T-helper 1 cell (primary cell): ENCODE results near the gene DOC2B.

Experiments
- DNase-seq, 5 donors: peaks; one replicate each; pipeline ENCODE4 v3.0.0-alpha.2; 2012 to 2020

The DOC2B gene

DNA sequence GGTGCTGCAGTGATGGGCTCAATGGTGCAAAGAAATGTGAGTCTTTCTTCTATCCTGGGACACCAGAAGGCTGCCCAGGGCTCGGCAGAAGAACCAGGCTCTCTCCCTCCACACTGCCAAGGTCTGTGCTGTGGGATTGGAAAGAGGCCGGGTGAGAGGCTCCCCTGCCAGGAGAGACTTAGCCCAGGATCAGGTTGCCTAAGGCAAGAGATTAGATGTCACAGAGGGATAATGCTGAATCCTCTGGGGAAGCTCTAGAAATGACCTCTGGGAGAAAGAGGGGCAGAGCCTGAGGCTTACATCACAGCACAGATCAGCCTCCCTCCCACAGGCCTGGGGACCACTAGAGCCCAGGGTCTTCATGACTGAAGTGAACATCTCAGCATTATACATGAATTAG, 5.7 kb upstream of the DOC2B start:
- DNase-seq, result no peak

DNA sequence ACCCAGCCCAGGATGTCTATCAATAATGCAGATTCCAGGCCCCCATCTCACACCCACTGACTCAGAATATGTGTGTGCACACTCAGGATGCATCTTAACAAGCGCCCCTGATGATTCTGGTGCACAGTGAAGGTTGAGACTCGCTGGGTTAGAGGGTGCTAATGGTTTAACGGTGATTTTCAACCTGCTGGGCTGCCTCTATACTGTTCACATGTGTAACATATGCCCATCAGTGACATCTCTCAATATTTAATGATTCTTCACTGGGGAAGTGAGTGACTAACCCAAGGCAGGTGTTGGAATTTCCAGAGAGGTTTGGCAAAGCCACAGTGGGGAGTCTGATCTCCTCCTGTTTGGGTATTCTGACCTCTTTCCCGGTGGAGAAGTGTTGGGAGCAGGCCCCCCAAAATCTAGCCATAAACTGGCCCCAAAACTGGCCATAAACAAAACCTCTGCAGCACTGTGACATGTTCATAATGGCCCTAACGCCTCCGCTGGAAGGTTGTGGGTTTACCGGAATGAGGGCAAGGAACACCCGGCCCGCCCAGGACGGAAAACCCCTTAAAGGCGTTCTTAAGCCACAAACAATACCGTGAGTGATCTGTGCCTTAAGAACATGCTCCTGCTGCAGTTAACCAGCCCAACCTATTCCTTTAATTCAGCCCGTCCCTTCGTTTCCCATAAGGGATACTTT, 4.1 kb upstream of the DOC2B start:
- peak in 1 of 5 donors; percentile 50 for DNase-seq

DNA sequence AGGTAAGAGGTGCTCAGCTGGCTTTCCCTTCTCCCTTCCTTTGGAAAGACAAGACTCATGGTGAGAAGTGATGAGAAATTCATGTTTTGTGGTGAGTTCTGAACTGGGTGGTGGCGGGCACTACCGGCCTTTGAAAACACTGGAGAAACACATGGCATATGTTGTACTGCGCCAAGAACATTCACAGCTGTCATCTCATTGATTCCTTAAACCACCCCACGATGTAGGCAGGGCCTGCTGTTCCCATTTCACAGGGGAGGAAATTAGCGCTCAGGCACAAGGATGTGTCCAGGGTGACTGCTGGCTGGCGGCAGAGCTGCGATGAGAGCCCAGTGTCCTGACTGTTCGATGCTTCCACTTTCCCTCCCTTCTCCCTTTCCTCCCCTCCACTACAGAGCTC, 1.6 kb upstream of the DOC2B start:
- no peak for DNase-seq

DNA sequence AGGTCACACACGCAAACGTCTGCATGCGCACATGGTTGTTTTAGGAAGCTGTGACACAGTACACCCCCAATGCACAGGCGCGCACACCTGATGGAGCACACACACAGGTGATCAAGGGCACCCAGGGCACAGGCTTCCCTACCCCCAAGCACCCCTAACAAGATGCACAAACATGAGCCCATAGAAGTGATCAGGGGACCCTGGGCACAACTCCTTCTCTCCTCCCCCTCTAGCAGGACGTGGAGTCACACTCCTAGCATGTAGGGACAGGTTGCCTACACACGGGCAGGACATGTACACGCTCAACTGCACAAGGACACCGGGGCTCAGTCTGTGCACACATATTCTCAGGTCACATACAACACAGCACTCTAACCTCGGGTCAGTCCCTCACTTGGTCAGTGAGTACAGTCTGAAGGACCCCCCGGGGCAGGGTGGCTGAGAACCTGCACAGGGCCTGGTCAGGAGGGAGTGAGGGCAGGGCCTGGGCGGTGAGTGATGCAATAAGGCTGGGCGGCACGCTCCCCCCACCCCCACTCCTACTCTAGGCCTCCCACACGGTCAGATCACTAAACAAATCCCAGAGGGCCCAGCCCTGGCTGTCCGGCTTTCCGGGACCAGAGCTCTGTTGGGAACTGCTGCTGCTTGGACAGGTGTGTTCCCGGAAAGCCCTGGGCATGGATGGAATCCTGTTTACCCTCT, 751 bp upstream of the DOC2B start:
- DNase-seq, result no peak

DNA sequence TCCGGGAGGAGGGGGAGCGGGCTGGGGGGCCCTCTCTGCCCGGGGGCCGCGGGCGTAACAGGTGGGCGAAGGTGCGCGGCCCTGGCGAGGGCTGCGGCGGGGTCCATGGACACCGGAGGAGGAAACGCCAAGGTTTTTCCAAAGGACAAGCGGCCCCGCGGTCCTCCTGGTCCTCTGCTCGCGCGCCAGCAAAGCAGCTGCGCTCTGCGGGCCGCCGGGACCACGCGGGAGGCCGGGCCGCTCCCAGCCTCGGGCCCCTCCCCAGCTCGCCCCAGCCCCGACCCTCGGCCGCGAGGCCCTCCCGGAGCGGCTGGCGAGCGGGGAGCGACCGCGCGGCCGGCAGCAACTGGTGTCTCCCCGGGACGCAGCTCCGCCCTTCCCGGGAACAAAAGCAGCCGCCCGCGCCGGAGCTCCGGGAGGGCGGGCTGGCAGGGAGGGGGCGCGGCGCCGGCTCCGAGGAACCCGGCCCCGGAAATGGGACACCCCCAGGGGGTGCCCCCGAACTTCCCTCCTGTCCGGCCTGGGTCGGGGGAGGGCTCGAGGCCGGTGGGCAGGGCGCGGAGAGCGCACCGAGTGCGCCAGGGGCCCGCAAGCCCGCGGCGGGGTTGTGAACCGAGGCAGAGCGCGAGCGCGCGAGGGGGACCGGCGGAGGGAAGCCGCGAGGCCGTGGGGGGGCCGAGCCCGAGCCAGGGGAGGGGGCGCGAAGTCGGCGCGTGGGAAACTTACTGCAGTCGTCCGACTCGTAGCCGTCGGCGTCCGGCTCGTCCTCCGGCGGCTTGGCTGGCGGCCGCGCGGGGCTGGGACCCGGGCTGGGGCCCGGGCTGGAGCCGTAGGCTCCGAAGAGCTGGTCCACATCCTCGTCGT, 837 bp downstream of the DOC2B start:
- no peak for DNase-seq

DNA sequence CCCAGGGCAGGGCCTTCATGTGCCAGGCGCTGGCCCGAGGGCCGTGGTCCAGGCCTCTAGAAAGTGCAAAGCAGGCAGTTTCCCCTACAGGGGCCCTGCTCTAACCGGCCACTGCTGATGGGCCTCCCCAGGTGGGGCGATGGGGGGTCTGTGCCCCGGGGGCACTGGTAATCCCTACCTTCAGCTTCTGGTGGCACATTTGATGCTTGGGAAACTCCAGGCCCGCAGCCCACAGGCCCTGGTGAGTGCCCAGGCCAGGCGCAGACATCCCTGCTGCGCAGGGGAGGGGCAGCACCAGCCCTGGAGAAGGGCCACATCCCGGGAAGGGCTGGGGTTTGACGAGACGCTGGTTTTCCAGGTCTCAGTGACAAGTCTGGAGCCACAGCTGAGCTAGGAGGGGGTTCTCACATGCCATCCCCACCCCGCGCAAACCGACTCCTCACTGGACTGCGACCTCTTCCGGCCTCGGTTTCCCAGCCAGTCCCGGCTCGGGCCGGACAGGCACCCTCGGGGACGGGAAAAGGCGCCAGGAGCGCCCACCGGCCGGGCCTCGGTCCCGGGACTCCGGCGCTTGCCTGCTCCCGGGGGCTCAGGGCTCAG, 1.6 kb downstream of the DOC2B start:
- no peak for DNase-seq

DNA sequence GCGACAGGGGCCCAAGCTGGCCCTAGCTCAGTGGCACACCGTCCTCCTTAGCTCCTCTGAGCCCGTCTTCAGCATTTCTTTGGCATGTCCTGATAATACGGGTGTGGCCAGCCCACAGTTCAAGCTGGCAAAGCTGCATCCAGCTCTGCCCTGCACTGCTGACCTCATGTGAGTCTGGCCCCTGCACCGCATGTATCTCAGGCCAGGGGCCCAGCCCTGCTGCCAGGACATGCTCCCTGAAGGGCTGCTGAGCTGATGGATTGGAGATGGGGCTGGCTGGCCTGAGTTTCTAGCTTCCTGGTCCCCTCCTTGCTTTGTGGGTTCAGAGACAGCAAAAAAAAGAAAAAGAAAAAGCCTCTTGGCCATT, 2.4 kb downstream of the DOC2B start:
- DNase-seq, result no peak

DNA sequence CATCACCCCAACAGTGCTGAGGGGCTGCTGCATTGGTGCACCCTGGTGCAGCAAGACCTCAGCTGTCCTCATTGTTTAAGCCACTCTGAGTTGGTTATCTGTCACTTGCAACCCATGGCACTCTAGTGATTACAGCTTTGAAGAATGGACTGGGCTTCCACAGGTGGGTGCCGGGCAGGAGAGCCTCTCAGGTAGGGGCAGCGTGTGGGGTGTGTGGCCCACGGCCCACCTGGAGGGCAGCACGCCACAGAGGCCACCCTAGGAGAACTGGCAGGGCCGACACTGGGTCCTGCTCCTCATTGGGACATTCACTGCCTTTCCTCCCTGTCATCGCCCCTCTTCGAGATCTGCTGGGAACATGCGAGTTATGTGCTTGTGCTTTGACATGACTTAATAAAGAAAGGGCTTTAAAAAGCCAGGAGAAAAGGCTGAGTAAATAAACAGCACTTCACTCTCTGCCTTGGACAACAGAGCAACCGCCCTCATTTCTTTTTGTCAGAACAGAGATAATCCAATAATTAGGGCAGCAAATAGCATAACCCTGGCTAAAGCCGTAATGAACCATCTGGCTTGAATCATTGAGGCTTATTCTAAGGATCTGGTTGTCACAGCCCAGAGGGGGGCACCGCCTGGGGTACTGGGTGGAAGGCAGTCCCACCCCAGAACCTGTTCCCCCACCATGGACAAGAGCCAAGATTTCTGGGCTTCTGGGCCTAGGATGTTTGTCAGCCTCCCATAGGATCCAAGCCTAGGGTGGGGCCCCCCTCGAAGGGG, 3.0 kb downstream of the DOC2B start:
- no peak for DNase-seq

DNA sequence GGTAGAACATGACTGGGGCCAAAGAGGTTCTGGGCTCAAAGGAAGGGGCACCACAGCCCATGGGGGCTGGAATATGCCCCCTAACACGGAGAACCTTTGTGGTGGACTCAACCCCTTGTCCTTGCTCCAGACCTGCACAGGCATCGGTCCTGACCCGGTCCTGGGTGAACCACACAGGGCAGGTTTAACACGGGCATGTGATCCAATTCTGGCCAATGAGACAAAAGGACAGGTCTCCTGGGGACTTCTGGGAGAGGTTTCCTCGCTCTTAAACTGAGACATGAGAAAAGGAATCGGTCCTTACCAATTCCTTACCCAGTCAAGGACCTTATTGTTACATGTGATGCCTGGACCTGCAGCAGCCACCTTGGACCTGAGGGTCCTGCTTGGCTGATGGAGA, 3.7 kb downstream of the DOC2B start:
- DNase-seq, result no peak

DNA sequence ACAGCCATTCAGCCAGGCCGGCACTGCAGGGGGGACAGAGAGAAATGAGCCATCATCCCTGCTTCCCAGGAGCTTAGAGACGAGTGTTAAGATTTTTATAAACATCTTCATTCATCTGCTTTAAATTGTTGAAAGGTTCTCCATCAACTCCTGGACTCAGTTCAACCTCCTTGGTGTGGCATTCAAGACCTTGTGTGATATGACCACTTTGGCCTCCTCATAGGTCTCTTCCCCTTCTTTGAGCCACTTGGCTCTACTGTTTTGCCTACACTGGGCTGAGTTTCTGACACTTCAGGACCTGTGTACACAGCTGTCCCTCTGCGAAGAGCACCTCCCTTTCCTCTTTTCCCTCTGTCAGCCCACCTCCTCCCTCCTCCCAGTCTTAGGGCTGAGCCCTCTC, 4.3 kb downstream of the DOC2B start:
- no peak for DNase-seq

DNA sequence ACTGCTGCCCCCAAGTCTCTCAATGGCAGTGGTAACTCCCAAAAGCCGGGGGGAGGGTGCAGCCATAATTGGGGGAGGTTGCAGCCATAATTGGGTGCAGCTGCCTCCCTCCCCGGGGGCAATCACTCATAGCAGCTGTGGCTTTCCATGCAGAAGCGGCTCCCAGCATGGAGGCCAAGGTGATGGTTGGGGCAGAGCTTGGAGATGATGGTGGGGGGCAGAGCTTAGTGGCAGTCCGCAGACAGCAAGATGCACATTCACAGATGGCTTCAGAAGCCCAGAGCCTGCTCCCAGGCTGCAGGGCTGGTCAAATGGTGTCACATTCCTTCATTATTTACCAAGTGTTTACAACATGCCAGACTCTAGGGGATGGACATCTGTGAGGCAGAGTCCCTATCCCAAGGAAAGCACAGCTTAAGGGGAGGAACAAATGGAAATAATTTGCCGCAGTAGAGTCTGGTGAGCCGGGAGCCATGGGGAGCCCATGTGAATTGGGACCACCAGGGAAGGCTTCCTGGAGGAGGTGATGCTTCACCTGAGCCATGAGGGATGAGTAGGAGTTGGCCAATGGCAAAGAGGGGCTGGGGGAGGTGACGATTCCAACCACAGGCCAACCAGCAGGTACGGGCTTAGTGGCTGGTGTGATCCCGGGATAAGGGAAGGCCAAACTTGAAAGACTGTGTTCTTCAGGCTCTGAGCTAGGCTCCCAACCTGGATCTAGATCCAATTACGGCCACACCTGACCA, 8.1 kb downstream of the DOC2B start:
- DNase-seq, result no peak

DNA sequence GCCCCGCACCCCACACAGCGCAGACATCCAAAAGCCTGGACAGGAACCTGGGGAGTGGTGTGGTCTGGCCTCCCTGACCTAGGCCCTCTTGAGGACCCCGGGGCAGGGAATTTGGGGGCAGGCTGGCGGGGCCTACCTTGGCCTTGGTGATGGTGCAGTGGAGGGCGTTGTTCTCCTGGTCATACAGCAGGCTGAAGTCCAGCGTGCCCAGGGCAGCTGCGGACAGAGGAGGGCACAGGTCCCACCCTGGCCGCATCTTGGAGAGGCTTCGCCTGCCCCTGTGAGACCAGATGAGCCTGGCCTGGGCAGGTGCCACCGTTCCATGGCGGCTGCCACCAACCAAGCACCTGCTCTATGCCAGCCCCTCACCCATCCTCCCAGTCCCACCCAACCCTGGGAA, 9.0 kb downstream of the DOC2B start:
- DNase-seq, result no peak

DNA sequence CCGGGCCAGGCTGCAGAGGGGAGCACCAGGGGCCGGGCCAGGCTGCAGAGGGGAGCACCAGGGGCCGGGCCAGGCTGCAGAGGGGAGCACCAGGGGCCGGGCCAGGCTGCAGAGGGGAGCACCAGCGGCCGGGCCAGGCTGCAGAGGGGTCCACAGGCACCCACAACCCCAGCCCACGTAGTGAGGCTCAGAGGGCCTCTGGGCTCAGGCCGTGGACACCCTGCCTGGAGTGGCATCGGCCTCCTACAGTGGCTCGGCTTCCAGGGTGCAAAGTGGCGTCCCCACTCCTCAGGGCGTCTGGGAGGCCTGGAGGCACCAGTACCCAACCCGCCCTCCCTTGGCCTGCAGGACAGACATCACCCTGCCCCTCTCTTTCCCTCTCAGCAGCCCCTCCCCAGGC, 9.6 kb downstream of the DOC2B start:
- DNase-seq, result no peak

DNA sequence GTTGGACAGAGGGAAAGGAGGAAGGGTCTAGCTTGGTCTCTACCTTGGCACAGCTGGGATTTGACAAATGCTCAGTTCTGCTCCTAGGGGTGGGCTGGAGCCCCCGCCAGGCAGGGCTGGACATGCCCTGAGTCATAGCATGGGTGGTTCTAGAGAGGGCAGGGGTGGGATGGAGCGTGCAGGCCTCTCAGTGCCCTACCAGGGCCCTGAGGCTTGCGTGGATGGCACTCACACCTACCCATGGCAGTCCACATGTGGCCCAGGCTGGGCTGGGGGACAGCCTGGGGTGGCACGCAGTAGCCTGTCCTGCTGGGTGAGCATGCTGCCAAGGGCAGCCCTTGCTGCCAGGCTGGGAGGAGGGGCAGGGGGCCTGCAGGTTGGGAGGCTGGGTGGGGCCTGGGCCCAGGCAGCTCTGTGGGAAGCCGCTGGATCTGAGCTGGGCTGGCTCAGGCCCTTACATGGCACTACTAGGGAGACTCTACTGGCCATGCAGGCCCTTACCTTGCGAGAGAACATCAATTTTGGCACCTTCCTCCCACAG, 11.2 kb downstream of the DOC2B start:
- no peak for DNase-seq

DNA sequence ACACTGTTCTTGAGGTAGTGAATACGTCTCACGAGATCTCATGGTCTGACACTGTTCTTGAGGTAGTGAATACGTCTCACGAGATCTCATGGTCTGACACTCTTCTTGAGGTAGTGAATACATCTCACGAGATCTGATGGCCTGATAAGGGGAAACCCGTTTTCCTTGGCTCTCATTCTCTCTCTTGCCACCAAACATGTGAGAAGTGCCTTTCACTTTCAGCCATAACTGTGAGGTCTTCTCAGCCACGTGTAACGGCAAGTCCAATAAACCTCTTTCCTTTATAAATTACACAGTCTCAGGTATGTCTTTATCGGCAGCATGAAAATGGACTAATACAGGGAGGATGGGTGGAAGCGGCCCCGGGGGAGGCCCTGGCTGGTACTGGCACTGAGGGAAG, 12.8 kb downstream of the DOC2B start:
- DNase-seq, result peak in 1 of 5 donors; percentile 16

DNA sequence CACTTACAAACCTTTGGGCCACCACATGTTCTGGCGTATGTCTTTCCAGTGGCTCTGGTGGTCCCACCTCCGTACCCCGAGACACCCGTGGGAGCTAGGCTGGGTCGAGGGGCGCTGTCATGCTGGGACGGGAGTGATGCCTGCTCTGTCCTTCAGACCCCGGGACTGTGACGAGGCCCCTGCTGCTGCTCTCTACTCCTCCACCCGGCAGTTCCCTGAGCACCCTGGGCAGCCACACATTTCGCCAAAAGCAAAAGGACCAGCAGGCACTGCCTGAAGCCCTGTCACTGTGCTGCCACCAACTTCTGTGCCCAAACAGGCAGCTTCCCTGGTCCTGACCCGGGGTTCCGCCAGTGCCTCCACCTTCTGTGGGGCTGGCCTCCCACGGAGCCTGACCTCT, 15.5 kb downstream of the DOC2B start:
- DNase-seq, result no peak

DNA sequence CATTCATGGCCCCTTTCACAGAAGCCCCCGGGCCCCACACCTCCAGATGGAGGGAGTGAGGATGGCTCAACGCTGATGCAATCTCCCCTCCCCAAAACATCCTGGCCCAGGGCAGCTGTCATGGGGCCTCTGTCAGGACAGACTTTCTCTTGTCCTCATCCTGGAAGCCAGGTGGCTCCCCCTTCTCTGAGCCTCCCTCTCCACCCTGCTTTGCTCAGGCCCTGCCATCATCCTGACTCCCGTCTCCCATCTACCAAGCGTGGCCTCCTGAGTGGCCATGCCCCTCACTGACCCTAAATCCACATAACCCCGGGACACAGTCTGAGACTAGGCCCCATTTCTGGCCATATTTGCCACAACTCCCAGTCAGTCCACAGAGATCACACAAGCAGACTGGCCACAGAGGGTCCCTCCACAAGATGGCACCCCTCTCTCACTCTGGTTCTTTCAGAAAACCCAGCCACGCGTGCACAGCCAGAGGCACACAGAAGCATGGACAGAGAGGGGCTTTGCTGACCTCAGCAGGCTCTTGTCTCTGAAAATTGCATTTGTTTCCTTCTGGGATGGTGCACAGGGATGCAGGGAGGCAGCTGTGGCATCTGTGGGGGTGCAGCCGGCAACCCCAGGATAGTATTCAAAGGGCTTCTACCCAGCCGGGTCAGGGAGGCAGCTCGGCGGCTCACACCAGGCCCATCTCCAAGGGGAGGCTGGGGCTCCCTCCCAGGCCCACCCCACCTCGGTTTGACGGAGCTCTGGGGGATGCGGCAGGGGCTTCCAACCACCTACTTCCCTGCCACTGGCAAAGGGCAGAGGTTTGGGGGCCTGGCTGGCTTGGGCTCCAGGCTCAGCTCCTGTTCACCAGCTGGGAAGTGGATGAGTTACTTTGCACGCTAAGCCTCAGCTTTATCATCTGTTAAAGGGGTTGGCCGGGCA, 16.9 kb downstream of the DOC2B start:
- DNase-seq, result peak in 1 of 5 donors; percentile 33

DNA sequence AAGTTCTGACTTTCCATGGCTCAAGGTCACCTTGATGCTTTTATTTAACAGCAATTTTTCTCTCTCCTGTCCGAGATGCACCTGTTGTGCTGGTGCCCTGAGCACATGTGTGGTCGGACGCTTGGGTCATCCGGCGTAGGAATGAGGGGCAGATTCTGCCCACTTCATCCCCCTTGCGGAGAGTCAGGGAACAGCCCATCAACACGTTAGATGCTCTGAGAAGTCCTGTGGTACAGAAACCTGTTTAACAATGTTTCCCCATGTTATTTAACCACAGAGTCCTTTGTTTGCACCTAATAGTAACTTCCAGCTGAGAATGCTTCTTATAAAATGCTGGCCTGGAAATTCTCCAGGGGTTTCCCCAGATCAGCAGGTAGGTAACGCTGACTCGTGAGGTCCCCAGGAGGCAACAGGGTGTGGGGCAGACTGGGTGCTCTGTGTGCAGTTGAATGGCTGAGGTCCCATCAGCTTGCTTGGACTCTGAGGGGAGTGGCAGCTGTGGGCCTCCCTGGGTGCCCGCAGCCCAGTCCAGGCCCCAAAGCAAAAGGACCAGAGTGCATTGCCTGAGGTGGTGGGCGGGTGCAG, 17.8 kb downstream of the DOC2B start:
- no peak for DNase-seq

DNA sequence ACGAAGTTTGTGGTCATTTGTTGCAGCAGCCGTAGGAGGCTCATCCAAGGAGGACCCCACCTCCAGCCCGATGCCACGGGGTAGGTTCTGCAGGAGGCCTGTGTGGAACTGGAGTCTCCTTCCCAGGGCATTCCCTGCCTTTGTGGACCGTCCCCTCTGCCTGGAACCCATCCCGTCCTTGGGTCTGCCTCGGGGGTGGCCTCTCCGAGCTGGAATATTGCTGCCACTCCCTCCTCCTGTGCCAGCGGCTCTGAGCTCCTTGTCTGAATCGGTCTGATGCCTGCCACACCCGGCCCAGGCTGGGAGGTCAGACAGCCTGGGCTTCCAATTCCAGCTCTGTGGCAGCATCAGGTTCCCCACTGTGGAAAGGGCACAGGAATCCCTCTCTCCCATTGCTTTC, 18.8 kb downstream of the DOC2B start:
- no peak for DNase-seq

DNA sequence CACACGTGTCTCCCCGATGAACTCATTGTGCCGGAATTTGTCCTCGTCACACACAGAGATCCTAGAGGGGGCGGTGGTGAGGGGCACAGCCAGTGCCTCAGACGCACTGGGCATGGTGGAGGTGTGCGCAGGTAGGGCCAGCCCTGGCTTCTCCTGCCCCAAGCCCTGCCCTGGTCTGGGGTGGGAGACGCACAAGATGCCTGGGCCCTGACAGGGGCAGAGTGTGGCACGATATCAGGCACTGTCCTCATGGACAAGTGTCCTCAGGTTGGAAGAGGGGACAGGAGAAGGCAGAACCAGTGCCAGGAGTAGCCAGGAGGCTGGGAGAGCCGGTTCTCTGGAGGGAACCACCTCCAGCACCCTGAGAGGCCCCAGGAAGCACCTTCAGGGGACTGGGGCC, 20.0 kb downstream of the DOC2B start:
- no peak for DNase-seq
